ENCODE data around the gene CDC123.
A peak's percentile ranks its signal among the peaks of the same experiment; 100 is the strongest.
"Not testable (repeated sequence)": the region's sequence is repeated elsewhere in the genome, so short reads cannot be mapped to it uniquely, and the experiment has no call there.

The CDC123 gene

GRCh38 chr10:12191715-12192114 lies 4.3 kb upstream of the CDC123 start:
- DNase-seq (ENCODE audit: low read depth in 2 of 2) = no peak

GRCh38 chr10:12193193-12193592 lies 2.8 kb upstream of the CDC123 start:
- no peak for DNase-seq (ENCODE audit: low read depth in 2 of 2)

- peak in 1 of 2 donors; percentile 14 for DNase-seq (ENCODE audit: low read depth in 2 of 2)
Measured at GRCh38 chr10:12194752-12195271, 1.2 kb upstream of the CDC123 start.

- no peak for DNase-seq (ENCODE audit: low read depth in 2 of 2)
Measured at GRCh38 chr10:12195281-12195602, 746 bp upstream of the CDC123 start.

- no peak for DNase-seq (ENCODE audit: low read depth in 2 of 2)
Measured at GRCh38 chr10:12196531-12197211, 683 bp downstream of the CDC123 start.

- no peak for DNase-seq (ENCODE audit: low read depth in 2 of 2)
Measured at GRCh38 chr10:12198156-12198555, 2.2 kb downstream of the CDC123 start.

GRCh38 chr10:12200850-12201249 lies 4.9 kb downstream of the CDC123 start:
- DNase-seq (ENCODE audit: low read depth in 2 of 2) = no peak

- DNase-seq (ENCODE audit: low read depth in 2 of 2) = no peak
Measured at GRCh38 chr10:12201543-12201942, 5.6 kb downstream of the CDC123 start.

GRCh38 chr10:12202226-12202625 lies 6.2 kb downstream of the CDC123 start:
- DNase-seq (ENCODE audit: low read depth in 2 of 2) = no peak

- no peak for DNase-seq (ENCODE audit: low read depth in 2 of 2)
Measured at GRCh38 chr10:12205082-12205481, 9.1 kb downstream of the CDC123 start.

GRCh38 chr10:12207114-12207513 lies 11.1 kb downstream of the CDC123 start:
- no peak for DNase-seq (ENCODE audit: low read depth in 2 of 2)

GRCh38 chr10:12208460-12208859 lies 12.5 kb downstream of the CDC123 start:
- DNase-seq (ENCODE audit: low read depth in 2 of 2) = no peak

- DNase-seq (ENCODE audit: low read depth in 2 of 2) = no peak
Measured at GRCh38 chr10:12212454-12212853, 16.5 kb downstream of the CDC123 start.

GRCh38 chr10:12213621-12214020 lies 17.6 kb downstream of the CDC123 start:
- no peak for DNase-seq (ENCODE audit: low read depth in 2 of 2)

GRCh38 chr10:12214093-12214492 lies 18.1 kb downstream of the CDC123 start:
- no peak for DNase-seq (ENCODE audit: low read depth in 2 of 2)

- no peak for DNase-seq (ENCODE audit: low read depth in 2 of 2)
Measured at GRCh38 chr10:12214763-12215218, 18.8 kb downstream of the CDC123 start.

- no peak for DNase-seq (ENCODE audit: low read depth in 2 of 2)
Measured at GRCh38 chr10:12218991-12219390, 23.0 kb downstream of the CDC123 start.

- DNase-seq (ENCODE audit: low read depth in 2 of 2) = no peak
Measured at GRCh38 chr10:12221323-12222298, 25.6 kb downstream of the CDC123 start.

GRCh38 chr10:12225444-12225843 lies 29.5 kb downstream of the CDC123 start:
- no peak for DNase-seq (ENCODE audit: low read depth in 2 of 2)

GRCh38 chr10:12226438-12226837 lies 30.4 kb downstream of the CDC123 start:
- DNase-seq (ENCODE audit: low read depth in 2 of 2) = not testable (repeated sequence)

- no peak for DNase-seq (ENCODE audit: low read depth in 2 of 2)
Measured at GRCh38 chr10:12228851-12229250, 32.9 kb downstream of the CDC123 start.

- not testable (repeated sequence) for DNase-seq (ENCODE audit: low read depth in 2 of 2)
Measured at GRCh38 chr10:12234687-12235086, 38.7 kb downstream of the CDC123 start.
